ENCODE results near the gene PHKA2. TPM values are rescaled to one million over a fixed set of nuclear protein-coding genes. Genes with fewer than 3 reads are reported as not detected.
A peak's percentile ranks its signal among the peaks of the same experiment; 100 is the strongest.

PHKA2 gene
- total RNA-seq, 2 donors from 2014 or later, result 29.3 to 55.8 TPM

- no peak overlapping the region for H3K4me3 ChIP-seq
- intact Hi-C loops (cut with DNase I), result loop anchor here (5.0 to 10.0 kb wide), 2 partner anchors 472 to 505 kb away; partner anchors contain the start of gene CDKL5
- peak overlapping the region; percentile 46 to 65 for H3K27ac ChIP-seq
- TF ChIP-seq CTCF (IDR thresholded peaks at IDR 0.05), result no peak
- no peak for TF ChIP-seq POLR2A (IDR thresholded peaks at IDR 0.05)
- no peak for TF ChIP-seq POLR2AphosphoS5 (IDR thresholded peaks at IDR 0.05)
- no peaks in the 10 kb centered on the region for H3K36me3 ChIP-seq
- no peaks in the 10 kb centered on the region for H3K27me3 ChIP-seq (replicated peaks; ENCODE audit: insufficient read depth)
- WGBS, result 92% methylated on average over 16 of the region's 27 CpGs
- no peaks in the 10 kb centered on the region for H3K9me3 ChIP-seq
- no peak for DNase-seq (ENCODE audit: low spot score)
- no peaks in the 10 kb centered on the region for H3K4me1 ChIP-seq (replicated peaks)
These were observed 87.0 kb downstream of the PHKA2 start for GRCh38 chrX:18896680-18897544.

GRCh38 chrX:18895189-18895951 lies 88.5 kb downstream of the PHKA2 start:
- Histone ChIP-seq H3K4me3 (no peak overlapping the region), H3K4me1 (replicated peaks) (no peaks in the 10 kb centered on the region), H3K27me3 (replicated peaks; ENCODE audit: insufficient read depth) (no peaks in the 10 kb centered on the region), H3K9me3 (no peaks in the 10 kb centered on the region), H3K27ac (peak overlapping the region; percentile 46 to 65), H3K36me3 (no peaks in the 10 kb centered on the region)
- TF ChIP-seq POLR2AphosphoS5 (IDR thresholded peaks at IDR 0.05), result peak; percentile 77
- no peak for TF ChIP-seq POLR2A (IDR thresholded peaks at IDR 0.05)
- peak in 3 of 4 experiments; percentile 35 to 65 (median 60) for TF ChIP-seq CTCF (IDR thresholded peaks at IDR 0.05)
- DNase-seq (ENCODE audit: low spot score), result peak; percentile 58
- intact Hi-C loops (cut with DNase I), result loop anchor here (5.0 to 10.0 kb wide), 2 partner anchors 471 to 503 kb away; partner anchors contain the start of gene CDKL5
- 22% methylated on average over 12 of the region's 18 CpGs for WGBS

- no peaks in the 10 kb centered on the region for H3K9me3 ChIP-seq
- TF ChIP-seq POLR2A (IDR thresholded peaks at IDR 0.05), result no peak
- no peak for TF ChIP-seq CTCF (IDR thresholded peaks at IDR 0.05)
- no peak for TF ChIP-seq POLR2AphosphoS5 (IDR thresholded peaks at IDR 0.05)
- intact Hi-C loops (cut with DNase I), result loop anchor here (10.0 kb wide), 1 partner anchor 469 kb away; the partner anchor contains the start of gene CDKL5
- H3K4me3 ChIP-seq, result no peak overlapping the region
- DNase-seq (ENCODE audit: low spot score), result no peak
- no peak overlapping the region for H3K27ac ChIP-seq
- 92% methylated on average over 14 of the region's 18 CpGs for WGBS
- H3K36me3 ChIP-seq, result no peaks in the 10 kb centered on the region
- H3K27me3 ChIP-seq (replicated peaks; ENCODE audit: insufficient read depth), result no peaks in the 10 kb centered on the region
- H3K4me1 ChIP-seq (replicated peaks), result no peaks in the 10 kb centered on the region
These were observed 89.8 kb downstream of the PHKA2 start for GRCh38 chrX:18894156-18894555.

GRCh38 chrX:18893536-18893935 lies 90.4 kb downstream of the PHKA2 start:
- WGBS, result 98% methylated on average over 8 of the region's 11 CpGs

More at GRCh38 chrX:18893536-18893935, 90.4 kb downstream of the PHKA2 start:
- TF ChIP-seq CTCF (IDR thresholded peaks at IDR 0.05), result no peak
- no peak for TF ChIP-seq POLR2AphosphoS5 (IDR thresholded peaks at IDR 0.05)
- TF ChIP-seq POLR2A (IDR thresholded peaks at IDR 0.05), result no peak
- no peaks in the 10 kb centered on the region for H3K4me1 ChIP-seq (replicated peaks)
- no peaks in the 10 kb centered on the region for H3K27me3 ChIP-seq (replicated peaks; ENCODE audit: insufficient read depth)
- intact Hi-C loops (cut with DNase I), result loop anchor here (10.0 kb wide), 1 partner anchor 469 kb away; the partner anchor contains the start of gene CDKL5
- no peaks in the 10 kb centered on the region for H3K9me3 ChIP-seq
- H3K4me3 ChIP-seq, result no peak overlapping the region
- H3K27ac ChIP-seq, result no peak overlapping the region
- no peak for DNase-seq (ENCODE audit: low spot score)
- H3K36me3 ChIP-seq, result no peaks in the 10 kb centered on the region
